Tibial nerve (tissue), 4 donors: ENCODE results near the gene TTC27.

Experiments used
- CTCF ChIP-seq, 5 experiments: fragments of 200-600 bp in 3 of 5; fragments of 450-650 bp in 2 of 5; sonication (generic) in 3 of 5; IDR thresholded peaks; one replicate each; pipeline ENCODE4 v1.5.1; 2016 to 2019; ENCODE audit warnings: antibody characterized with exemption in 5 of 5, mild to moderate bottlenecking in 3 of 5, moderate library complexity in 2 of 5
- EP300 ChIP-seq, 2 donors: sonication (generic); formaldehyde crosslinking; IDR thresholded peaks; one replicate each; pipeline ENCODE4 v1.6.1; 2017; ENCODE audit warnings: antibody characterized with exemption in 2 of 2, mild to moderate bottlenecking in 1 of 2

GRCh38 chr2:32862269-32863055 lies 234.6 kb downstream of the TTC27 start:
- no peak for TF ChIP-seq CTCF (IDR thresholded peaks at IDR 0.05)
- TF ChIP-seq EP300 (IDR thresholded peaks at IDR 0.05) = no peak
